Tibial nerve (tissue), 4 donors: ENCODE results near the gene TENM4. TPM values are rescaled to one million over a fixed set of nuclear protein-coding genes. Genes with fewer than 3 reads are reported as not detected.

Source experiments
- DNase-seq, 2 donors: peaks; one replicate each; pipeline ENCODE4 v3.0.0-alpha.2; 2019; ENCODE audit warnings: low spot score in 2 of 2
- H3K27ac ChIP-seq, 4 donors: fragments of 200-600 bp; sonication (generic) in 3 of 4; one replicate each; pipeline ENCODE4 v1.5.1; 2017 to 2019; ENCODE audit warnings: mild to moderate bottlenecking in 1 of 4
- H3K27me3 ChIP-seq, 2 donors: fragments of 200-600 bp; sonication (generic) in 1 of 2; one replicate each; pipeline versions ENCODE4 v1.5.1 to v1.6.0; 2017 to 2019
- H3K36me3 ChIP-seq, 3 donors: fragments of 200-600 bp; sonication (generic); one replicate each; pipeline ENCODE4 v1.5.1; 2018 to 2019
- H3K4me1 ChIP-seq, 4 donors: fragments of 200-600 bp; sonication (generic) in 3 of 4; one replicate each; pipeline ENCODE4 v1.5.1; 2017 to 2019
- H3K4me3 ChIP-seq, 4 donors: fragments of 200-600 bp; sonication (generic) in 3 of 4; one replicate each; pipeline ENCODE4 v1.5.1; 2017 to 2019; ENCODE audit warnings: mild to moderate bottlenecking in 1 of 4, moderate library complexity in 1 of 4
- H3K9me3 ChIP-seq, 4 donors: fragments of 200-600 bp; sonication (generic) in 3 of 4; one replicate each; pipeline ENCODE4 v1.5.1; 2017 to 2019
- EP300 ChIP-seq, 2 donors: sonication (generic); formaldehyde crosslinking; IDR thresholded peaks; one replicate each; pipeline ENCODE4 v1.6.1; 2017; ENCODE audit warnings: antibody characterized with exemption in 2 of 2, mild to moderate bottlenecking in 1 of 2
- POLR2A ChIP-seq, 2 donors: fragments of 450-650 bp; IDR thresholded peaks; one replicate each; pipeline ENCODE4 v1.6.1; 2017; ENCODE audit warnings: antibody characterized with exemption in 2 of 2, mild to moderate bottlenecking in 2 of 2, moderate library complexity in 2 of 2
- WGBS, 2 donors: methylation state at CpG; one replicate each; pipeline ENCODE4 v1.1.5; 2018; 5-methylcytosine and 5-hydroxymethylcytosine counted together
- total RNA-seq, 4 donors: library from RNA; depleted of rRNA; stranded (reverse); fragments of >200 nt; gene quantifications; one replicate each; pipeline ENCODE4 v1.1.0, GENCODE V29; 2016
- TF ChIP-seq, protein P1 (sequence below), 5 experiments: fragments of 200-600 bp in 3 of 5; fragments of 450-650 bp in 2 of 5; sonication (generic) in 3 of 5; IDR thresholded peaks; one replicate each; pipeline ENCODE4 v1.5.1; 2016 to 2019; ENCODE audit warnings: antibody characterized with exemption in 5 of 5, mild to moderate bottlenecking in 3 of 5, moderate library complexity in 2 of 5

TENM4 gene
- total RNA-seq, 4 donors from 2014 or later, result 15.3 to 36.3 (median 19.6) TPM

DNA sequence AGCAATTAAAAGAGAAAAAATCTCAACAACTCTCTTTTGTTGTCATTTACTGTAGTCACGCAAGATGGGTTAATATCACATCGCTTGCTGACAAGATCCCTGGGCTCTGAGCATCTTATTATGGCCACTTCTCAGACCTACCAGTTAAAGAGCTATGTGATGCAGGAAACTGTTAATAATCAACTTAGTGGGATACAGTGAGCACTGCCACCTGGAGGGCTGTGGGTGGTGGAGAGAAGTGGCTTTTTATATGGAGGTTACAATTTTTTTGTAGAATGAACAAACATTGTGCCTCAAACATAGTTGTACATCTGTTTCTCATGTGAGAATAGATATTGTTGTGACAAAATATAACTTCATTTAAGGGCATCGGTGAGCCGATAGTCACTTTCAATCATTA is 181.0 kb downstream of the TENM4 start:
- Histone ChIP-seq H3K27me3 (no peaks in the 10 kb centered on the region), H3K4me1 (no peaks in the 10 kb centered on the region), H3K36me3 (no peaks in the 10 kb centered on the region), H3K27ac (no peak overlapping the region), H3K4me3 (no peak overlapping the region), H3K9me3 (no peaks in the 10 kb centered on the region)
- DNase-seq, result no peak
- 95% methylated on average over 4 of the region's 4 CpGs for WGBS, 2 donors
- TF ChIP-seq, protein P1, sequence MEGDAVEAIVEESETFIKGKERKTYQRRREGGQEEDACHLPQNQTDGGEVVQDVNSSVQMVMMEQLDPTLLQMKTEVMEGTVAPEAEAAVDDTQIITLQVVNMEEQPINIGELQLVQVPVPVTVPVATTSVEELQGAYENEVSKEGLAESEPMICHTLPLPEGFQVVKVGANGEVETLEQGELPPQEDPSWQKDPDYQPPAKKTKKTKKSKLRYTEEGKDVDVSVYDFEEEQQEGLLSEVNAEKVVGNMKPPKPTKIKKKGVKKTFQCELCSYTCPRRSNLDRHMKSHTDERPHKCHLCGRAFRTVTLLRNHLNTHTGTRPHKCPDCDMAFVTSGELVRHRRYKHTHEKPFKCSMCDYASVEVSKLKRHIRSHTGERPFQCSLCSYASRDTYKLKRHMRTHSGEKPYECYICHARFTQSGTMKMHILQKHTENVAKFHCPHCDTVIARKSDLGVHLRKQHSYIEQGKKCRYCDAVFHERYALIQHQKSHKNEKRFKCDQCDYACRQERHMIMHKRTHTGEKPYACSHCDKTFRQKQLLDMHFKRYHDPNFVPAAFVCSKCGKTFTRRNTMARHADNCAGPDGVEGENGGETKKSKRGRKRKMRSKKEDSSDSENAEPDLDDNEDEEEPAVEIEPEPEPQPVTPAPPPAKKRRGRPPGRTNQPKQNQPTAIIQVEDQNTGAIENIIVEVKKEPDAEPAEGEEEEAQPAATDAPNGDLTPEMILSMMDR (IDR thresholded peaks at IDR 0.05), result no peak
- TF ChIP-seq EP300 (IDR thresholded peaks at IDR 0.05) (no peak), POLR2A (IDR thresholded peaks at IDR 0.05) (no peak)

DNA sequence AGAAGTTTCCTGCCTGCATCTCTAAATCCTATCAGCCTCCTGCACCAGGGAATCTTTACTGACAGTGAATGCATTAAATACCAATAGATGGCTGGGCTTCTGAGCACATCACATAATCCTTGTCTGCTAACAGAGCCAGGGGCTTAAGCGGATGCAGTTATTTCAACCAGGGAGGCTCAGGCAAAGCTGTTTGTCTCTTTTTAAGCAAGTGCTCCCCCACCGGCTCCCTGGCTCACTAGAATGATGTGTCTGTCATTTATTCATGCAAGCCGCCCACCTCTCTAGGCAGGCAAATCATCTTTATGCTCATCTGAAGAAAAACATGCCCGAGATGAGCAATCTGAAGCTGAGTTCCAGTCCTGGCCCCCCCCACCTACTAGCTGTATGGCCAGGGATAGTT is 182.3 kb downstream of the TENM4 start:
- Histone ChIP-seq H3K36me3 (no peaks in the 10 kb centered on the region), H3K27me3 (no peaks in the 10 kb centered on the region), H3K9me3 (no peaks in the 10 kb centered on the region), H3K4me3 (no peak overlapping the region), H3K4me1 (no peaks in the 10 kb centered on the region), H3K27ac (no peak overlapping the region)
- WGBS, 2 donors, result 70 to 72% methylated on average over 4 of the region's 4 CpGs
- DNase-seq, result no peak
- TF ChIP-seq EP300 (IDR thresholded peaks at IDR 0.05) (no peak), POLR2A (IDR thresholded peaks at IDR 0.05) (no peak)
- TF ChIP-seq, protein P1 (IDR thresholded peaks at IDR 0.05), result no peak

DNA sequence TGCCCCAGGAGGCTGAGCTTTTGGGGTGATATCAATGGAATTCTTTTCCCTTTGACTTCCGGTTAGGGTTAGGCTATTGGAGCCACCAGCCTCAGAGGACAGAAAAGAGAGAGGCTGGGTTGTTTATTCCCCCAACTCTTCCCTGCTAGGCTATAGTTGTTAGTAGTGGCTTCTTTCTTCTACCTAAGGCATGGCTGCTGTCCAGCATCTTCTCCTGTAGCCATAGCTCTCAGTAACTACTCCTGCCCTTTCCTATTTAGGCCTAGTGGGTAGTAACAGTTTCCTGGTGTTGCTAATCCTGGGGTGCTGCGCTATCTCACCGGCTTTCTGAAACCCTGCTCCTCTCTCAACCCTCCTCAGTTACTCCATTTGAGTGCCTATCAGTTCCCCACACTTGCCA is 184.9 kb downstream of the TENM4 start:
- H3K9me3 ChIP-seq, result no peaks in the 10 kb centered on the region
- DNase-seq, result no peak
- no peaks in the 10 kb centered on the region for H3K36me3 ChIP-seq
- H3K27ac ChIP-seq, result no peak overlapping the region
- TF ChIP-seq, protein P1 (IDR thresholded peaks at IDR 0.05), result no peak
- no peak for TF ChIP-seq EP300 (IDR thresholded peaks at IDR 0.05)
- no peak for TF ChIP-seq POLR2A (IDR thresholded peaks at IDR 0.05)
- no peaks in the 10 kb centered on the region for H3K4me1 ChIP-seq
- WGBS, 2 donors, result 81% methylated on average over 3 of the region's 3 CpGs
- H3K27me3 ChIP-seq, result no peaks in the 10 kb centered on the region
- no peak overlapping the region for H3K4me3 ChIP-seq

DNA sequence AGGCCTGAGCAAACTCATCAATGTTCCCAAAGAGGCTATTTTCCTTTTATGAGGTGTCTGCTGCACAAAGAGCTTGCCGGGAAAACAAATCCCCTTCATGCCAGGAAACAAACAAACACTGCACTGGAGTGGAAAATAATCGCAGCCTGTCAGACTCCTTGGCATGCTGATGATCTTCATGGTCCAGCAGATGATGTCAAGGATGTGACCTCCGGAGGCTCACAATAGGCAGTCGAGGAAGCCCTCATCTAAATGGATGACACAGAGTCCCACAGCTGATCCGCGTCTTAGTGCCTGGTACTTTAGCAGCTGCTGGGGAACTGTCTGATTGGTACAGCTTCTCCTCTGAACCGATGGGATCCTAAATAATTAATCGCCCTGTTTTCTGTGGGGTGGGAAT is 187.6 kb downstream of the TENM4 start:
- H3K36me3 ChIP-seq, result no peaks in the 10 kb centered on the region

DNA sequence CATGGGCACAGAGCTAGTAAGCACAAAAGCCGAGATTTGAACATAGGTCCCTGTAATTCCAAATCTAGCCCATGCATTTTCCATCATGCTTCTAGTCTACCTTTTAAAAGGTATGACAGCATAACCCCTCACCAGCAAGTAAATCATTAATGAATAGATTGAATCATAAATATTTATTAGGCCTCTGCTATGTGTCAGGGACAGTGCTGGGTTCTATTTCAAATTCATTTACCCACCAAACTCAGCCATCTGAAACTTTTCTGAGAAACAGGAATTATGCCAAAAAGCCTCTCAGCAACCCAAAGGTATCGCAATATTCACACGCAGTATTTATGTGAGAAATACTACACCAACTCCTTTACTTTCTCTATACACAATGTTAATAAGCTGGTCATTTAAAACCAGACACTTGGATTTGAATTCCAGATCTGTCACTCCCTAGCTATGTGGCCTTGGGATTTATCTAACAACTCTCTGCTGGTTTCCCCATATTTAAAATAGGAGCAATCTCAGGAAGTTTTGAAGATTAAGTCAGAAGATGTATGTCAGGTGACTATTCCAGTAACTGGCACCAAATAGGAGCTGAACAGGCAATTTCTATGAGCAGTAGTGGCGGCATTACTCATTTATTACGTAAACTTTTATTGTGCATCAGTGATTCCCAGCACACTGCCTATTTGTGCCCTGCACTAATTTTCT is 191.4 kb downstream of the TENM4 start:
- Histone ChIP-seq H3K36me3 (no peaks in the 10 kb centered on the region), H3K4me3 (no peak overlapping the region), H3K9me3 (no peaks in the 10 kb centered on the region), H3K27me3 (no peaks in the 10 kb centered on the region), H3K4me1 (peaks cover 0 to 15% (median 3%) of the 10 kb centered on the region in 4 donors), H3K27ac (no peak overlapping the region)
- no peak for DNase-seq
- 84 to 86% methylated on average over 5 of the region's 5 CpGs for WGBS, 2 donors
- no peak for TF ChIP-seq EP300 (IDR thresholded peaks at IDR 0.05)
- TF ChIP-seq POLR2A (IDR thresholded peaks at IDR 0.05), result no peak
- TF ChIP-seq, protein P1 (IDR thresholded peaks at IDR 0.05), result no peak

More for the DNA sequence above, 187.6 kb downstream of the TENM4 start:
- no peak overlapping the region for H3K4me3 ChIP-seq
- TF ChIP-seq, protein P1 (IDR thresholded peaks at IDR 0.05), result no peak
- no peak for TF ChIP-seq POLR2A (IDR thresholded peaks at IDR 0.05)
- no peak for TF ChIP-seq EP300 (IDR thresholded peaks at IDR 0.05)
- 45 to 50% methylated on average over 8 of the region's 8 CpGs for WGBS, 2 donors
- no peaks in the 10 kb centered on the region for H3K27me3 ChIP-seq
- no peaks in the 10 kb centered on the region for H3K9me3 ChIP-seq
- H3K27ac ChIP-seq, result no peak overlapping the region
- H3K4me1 ChIP-seq, result no peaks in the 10 kb centered on the region
- DNase-seq, result no peak
